Hematopoietic multipotent progenitor cell treated with erythropoietin and hydrocortisone succinate and interleukin-3 and kit ligand, for 15 days (in vitro differentiated cells): ENCODE results near the gene MRPL4.
A peak's percentile ranks its signal among the peaks of the same experiment; 100 is the strongest.
"Not testable (repeated sequence)": the region's sequence is repeated elsewhere in the genome, so short reads cannot be mapped to it uniquely, and the experiment has no call there.

Source experiments
- DNase-seq: peaks from one replicate; pipeline ENCODE4 v3.0.0-alpha.2; 2015; ENCODE audit warnings: low spot score

MRPL4 gene

DNA sequence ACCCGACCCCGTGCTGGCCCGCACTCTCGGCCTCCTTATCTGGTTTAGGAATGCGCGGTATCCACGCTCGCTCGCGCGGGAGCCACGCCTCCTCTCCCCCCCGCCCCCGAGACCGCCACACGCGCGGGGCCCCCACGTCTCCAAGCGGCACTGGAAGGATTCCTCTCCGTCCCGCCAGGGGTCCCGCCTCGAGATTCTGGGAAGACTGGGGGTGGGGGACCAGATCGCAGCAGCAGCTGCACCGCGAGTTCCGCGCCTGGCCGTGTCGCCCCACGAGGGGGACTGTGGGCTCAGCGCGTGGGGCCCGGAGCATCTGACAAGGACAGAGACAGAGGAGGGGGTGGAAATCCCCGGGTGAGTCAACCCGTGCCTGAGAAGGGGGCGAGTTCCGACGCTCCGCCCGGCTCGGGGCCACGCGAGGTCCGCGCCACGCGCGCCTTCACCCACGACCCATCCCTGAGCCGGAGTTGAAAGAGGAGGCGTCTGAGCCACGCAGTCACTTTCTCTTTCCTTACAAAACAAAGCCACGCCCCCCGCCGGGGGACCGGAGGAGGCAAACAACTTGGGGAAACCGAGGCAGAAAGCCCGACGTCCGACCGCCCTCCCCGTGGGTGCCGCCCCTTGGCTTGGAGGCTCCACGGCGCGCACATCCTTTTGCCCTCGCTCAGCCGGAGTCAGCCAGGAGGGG lies 21.7 kb upstream of the MRPL4 start:
- DNase-seq: no peak

DNA sequence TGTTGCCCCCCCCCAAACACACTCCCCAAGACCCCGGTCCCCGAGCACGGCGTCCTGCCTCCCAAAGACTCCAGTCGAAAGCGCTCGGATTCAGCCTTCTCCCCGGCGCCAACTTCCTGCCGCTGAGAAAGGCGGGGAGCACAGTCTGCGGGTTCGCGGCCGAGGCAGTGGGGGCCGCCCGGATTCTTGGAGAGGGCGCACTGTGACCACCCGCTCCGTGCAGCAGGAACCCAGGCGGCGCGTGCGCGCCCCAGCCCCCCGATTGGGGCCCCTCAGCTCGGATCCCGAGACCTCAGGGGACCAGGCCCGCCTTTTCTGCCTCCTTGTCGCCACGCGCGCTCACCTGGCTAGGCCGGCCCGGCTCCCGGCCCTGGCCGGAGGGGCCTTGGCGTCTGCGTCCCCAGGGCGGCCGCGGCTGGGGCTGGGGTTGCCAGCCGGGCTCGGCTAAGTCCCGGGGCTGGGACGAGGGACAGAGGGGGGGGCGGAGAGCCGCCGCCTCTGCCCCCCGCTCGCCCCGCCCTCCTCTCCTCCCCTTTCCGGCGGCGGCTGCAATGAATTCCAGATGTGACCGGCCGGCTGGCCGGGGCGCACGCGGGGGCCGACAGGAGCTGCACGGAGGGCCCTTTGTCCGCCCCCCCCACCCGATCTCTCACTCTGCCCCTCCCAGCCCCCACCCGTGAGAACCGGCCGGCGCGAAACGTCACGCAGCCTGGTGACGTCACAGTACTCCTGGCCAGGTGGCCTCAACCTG lies 21.0 kb upstream of the MRPL4 start, which contains the start of gene S1PR2:
TSS of gene S1PR2 (minus strand) at position 471 of the 751 bp plus-strand sequence. CDS start 6,426 bp downstream, outside the sequence.
- no peak for DNase-seq

DNA sequence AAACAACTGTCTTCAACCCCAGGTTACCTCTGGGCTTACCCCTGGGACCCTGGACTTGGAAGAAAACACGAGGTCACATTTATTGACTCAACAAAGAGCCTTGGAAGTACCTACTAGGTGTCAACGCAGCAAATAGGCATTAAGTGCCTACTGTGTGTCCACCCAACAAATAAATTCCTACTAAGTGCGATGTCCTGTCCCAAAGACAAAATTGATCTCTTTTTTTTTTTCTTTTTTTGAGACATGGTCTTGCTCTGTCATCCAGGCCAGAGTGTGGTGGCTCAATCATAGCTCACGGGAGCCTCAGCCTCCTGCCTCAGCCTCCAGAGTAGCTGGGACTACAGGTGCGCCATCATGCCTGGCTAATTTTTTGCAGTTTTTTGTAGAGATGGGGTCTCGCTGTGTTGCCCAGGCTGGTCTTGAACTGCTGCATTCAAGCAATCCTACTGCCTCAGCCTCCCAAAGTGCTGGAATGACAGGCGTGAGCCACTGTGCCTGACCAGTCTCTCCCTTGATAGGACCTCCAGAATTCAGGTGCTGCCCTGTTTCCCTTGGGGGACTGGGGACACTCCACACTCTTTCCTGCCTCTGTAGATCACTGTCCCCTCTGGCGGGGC lies 20.3 kb upstream of the MRPL4 start:
- no peak for DNase-seq

DNA sequence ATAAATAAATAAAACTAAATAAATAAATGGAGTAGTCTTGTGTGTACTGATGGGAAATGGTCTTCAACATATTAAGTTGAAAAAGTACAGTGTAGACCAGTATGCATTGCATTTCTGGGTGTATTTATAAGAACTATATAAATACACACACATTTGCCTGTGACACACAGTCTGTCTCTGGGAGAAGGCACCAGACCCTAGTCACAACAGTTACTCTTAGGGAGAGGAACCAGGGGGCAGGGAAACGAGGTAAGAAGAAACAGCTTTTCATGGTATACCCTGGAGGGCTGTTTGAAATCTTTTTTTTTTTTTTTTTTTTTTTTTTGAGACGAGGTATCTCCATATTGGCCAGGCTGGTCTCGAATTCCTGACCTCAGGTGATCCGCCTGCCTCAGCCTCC lies 18.1 kb upstream of the MRPL4 start:
- no peak for DNase-seq

DNA sequence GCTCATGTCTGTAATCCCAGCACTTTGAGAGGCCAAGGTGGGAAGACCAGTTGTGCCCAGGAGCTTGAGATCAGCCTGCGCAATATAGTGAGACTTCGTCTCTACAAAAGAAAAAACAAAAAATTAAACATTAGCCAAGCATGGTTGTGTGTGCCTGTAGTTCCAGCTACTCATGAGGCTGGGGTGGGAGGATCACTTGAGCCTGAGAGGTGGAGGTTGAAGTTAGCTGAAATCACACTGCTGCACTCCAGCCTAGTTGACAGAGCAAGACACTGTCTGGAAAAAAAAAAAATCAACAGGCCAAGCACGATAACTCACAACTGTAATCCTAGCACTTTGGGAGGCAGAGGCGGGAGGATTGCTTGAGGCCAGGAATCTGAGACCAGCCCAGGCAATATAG lies 17.0 kb upstream of the MRPL4 start:
- DNase-seq: no peak

DNA sequence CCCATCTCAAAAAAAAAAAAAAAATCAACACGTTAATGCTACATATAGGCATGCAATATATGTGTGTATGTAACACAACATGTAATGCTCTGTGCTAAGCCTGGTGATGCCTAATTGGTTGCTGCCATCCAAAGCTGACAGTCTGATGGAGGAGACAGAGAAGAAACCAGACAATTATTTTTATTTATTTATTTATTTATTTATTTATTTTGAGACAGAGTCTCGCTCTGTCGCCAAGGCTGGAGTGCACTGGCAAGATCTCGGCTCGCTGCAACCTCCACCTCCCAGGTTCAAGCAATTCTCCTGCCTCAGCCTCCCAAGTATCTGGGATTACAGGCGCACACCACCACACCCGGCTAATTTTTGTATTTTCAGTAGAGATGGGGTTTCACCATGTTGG lies 16.6 kb upstream of the MRPL4 start:
- DNase-seq: not testable (repeated sequence)

DNA sequence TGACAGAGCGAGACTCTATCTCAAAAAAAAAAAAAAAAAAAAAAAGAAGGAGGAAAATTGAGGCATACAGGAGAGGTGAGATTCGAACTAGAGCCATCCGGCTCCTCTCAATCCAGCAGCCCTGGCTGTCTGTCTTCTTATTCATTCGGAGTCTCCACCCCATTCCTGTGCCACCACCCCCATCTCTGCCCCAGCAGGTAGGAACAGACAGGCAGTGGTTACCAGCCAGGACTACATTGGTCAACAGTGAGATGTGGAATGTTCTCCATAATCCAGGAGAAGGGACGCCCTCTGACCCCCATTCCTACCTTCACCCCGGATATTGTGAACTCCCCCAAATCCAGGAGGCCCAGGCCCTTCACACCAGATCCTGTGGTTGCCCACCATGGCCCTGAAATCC lies 14.3 kb upstream of the MRPL4 start:
- DNase-seq: no peak

DNA sequence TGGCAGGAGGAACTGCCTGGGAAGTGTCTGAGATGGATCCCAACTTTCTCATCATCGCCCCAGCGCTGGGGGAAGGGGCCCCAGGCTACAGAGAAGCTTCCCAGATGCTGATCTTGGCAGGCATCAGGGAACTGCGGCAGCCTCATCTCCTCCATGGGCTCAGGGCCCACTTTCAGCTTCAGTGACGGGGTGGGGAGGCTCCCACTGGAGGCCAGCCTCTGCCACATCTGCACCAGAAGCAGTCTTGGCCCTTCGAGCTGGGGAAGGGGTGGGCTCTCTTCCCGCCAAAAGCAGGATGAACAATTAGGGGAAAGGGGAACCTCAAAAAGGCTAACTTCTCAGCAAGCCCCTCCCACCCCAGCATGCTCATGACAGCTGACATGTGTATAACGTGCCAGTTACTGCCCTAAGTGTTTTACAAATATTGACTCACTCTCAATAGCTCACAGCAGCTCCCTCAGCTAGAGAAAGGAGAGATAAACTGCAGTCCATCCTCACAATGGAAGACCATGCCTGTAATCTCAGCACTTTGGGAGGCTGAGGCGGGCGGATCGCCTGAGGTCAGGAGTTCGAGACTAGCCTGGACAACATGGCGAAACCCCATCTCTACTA lies 13.7 kb upstream of the MRPL4 start:
- no peak for DNase-seq

DNA sequence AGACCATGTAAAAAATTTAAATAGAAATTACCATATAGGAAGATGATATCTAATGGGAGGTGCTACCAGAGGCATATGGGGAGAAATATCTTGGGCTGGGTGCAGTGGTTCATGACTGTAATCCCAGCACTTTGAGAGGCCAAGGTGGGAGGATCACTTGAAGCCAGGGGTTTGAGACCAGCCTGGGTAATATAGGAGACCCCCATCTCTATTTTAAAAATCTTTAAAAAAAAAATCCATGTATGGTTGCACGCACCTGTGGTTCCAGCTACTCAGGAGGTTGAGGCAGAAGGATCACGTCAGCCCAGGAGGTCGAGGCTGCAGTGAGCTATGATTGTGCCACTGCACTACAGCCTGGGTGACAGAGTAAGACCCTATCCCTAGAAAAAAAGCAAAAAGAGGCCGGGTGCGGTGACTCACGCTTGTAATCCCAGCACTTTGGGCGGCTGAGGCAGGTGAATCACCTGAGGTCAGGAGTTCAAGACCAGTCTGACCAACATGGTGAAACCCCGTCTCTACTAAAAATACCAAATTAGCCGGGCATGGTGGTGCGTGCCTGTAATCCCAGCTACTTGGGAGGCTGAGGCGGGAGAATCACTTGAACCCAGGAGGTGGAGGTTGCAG lies 10.1 kb upstream of the MRPL4 start:
- DNase-seq: not testable (repeated sequence)

DNA sequence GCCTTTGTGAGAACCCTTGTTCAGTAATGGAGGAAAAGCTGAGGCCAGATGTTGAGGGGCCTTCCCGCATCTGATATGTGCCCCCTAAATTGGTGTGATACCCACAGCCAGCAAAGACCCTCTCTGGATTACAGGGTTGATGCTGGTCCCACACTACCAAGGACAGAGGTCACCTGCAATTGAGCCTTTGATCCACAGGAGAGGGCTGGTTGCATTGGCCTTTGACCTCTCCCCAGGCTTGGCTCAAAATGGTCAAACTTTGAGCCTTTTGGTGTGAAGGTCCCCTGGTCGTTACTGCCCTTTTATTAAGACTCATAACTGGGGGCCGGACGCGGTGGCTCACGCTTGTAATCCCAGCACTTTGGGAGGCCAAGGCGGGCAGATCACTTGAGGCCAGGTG lies 8.4 kb upstream of the MRPL4 start:
- DNase-seq: no peak

DNA sequence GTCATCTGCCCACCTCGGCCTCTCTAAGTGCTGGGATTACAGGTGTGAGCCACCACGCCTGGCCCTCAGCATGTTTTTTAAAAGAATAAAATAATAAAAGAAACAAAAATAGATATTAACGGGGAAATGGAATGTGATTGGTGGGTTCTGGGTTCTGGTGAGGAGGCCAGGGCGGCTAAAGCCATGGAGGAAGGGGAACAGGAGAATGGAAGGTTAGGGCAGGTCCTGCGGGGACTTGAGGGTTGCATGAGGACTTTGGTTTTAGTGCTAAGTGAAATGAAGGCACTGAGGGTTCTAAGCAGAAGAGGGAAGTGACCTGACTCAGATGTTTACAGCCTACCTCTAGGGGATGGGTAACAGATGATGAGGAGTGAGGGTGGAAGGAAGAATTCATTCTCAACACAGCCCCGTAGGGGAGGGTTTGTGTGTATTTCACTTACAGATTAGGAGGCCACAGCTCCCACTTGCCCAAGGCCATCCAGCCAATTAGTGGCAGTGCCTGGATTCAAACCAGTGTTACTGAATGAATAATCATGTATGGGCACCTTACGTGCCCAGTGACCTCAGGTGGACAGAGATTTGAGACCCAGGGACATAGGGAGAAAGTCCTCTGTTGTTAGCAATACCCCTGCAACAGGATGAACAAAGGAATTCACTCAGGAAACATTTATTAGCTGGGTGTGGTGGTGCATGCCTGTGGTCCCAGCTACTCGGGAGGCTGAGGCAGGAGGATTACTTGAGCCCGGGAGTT lies 6.7 kb upstream of the MRPL4 start:
- DNase-seq: no peak

DNA sequence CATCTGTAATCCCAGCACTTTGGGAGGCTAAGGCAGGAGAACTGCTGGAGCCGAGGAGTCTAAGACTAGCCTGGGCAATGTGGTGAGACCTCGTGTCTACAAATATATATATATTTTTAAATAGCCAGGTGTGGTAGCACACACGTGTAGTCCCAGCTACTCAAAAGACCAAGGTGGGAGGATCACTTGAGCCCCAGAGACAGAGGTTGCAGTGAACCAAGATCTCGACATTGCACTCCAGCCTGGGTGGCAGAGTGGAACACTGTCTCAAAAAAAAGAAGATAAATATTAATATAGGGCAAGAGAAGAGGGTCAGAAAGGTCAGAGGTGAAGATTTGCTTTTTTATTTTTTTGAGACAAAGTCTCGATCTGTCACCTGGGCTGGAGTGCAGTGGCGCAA lies 5.5 kb upstream of the MRPL4 start:
- DNase-seq: no peak

DNA sequence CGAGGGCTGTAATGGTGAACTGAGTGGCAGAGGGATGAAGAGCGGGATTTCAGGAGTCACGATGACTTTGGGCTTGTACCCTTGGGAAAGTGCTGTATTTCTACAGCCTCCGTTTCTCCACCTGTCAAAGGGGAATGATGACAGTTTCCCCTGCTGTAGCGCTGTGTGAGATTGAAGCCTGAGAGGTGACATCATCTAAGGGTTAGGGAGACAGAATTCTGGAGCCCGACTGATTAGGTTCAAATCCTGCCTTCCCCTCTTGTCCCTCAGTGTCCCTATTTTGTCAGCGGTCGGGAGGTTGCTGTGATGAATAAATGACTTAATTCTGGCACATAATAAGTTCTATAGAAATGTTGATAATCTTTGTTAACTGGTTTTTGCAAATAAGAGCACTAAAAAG lies 693 bp downstream of the MRPL4 start:
- no peak for DNase-seq

DNA sequence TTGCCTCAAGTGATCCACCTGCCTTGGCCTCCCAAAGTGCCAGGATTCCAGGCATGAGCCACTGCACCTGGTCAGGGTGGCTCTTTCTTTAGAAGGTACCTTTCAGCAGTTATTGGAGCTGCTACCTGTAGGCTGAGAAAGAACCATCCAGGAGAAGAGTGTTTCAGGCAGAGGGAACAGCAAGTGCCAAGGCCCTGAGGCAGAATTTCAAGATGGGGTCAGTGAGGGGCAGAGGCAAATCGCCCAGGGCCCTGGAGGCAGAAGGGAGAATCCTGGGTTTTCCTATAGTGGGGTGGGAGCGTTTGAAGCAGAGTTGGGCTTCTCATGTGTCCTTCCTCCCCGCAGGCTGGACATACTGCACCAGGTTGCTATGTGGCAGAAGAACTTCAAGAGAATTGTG lies 2.2 kb downstream of the MRPL4 start:
- no peak for DNase-seq

DNA sequence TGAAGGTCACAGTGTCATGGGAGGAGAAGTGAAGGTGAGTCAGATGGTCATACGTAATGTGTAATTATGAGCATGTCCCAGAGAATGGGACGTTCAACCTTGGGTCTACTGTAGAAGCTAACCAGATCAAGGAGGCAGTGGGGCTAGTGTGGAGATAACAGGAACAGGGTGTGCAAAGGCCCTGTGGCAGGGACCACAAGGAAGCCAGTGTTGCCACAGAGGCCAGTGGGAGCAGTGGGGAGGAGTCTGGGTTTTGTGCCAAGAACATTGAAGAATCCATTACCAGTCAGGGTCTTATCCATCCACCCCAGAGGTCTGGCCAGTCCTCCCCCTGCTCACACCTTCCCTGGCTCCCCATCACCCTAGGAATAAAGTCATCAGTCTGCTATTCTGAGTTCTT lies 3.3 kb downstream of the MRPL4 start:
- DNase-seq: no peak

DNA sequence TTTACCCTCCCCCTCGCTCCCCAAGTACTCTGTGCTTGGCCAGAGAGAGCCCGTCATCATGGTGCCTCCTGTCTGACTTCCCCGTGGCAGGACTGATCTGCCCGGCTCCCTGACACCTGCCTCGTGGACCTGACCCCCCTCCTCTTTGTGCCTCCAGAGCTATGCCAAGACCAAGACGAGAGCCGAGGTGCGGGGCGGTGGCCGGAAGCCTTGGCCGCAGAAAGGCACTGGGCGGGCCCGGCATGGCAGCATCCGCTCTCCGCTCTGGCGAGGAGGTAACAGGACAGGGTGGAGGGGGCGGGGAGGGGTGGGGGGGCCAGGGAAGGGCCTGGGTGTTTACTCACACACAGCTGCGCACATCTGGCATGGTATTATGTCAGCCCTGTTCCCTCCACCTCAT lies 4.5 kb downstream of the MRPL4 start:
- no peak for DNase-seq

DNA sequence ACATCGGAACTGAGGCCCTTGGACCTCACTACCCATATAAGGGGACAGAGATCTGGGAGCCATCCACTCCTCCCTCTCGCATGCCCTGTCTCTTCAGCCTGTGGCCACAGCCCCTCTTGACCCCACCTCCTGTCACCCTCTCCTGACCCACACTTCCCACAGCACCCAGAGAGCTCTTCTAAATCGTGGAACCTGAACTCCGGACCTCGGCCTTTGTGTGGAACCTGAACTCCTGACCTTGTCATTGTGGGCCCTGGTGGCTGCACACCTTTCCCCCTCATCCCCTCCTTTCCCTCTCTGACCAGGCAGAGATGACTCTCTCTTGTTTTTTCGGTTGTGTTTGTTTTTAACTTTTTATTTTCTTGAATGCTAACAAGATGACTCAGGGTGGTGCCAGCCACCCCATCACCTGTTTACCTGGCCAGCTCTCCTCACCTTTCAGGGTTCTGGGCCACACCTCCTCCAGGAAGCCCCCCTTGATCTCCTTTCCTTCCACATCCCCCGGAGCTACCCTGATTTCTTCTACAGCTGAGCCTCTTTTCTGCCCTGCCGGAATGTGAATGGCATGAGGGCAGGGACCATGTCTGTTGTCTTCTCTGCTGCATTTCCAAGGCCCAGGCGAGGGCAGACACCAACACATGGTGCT lies 5.1 kb downstream of the MRPL4 start:
- DNase-seq: no peak

DNA sequence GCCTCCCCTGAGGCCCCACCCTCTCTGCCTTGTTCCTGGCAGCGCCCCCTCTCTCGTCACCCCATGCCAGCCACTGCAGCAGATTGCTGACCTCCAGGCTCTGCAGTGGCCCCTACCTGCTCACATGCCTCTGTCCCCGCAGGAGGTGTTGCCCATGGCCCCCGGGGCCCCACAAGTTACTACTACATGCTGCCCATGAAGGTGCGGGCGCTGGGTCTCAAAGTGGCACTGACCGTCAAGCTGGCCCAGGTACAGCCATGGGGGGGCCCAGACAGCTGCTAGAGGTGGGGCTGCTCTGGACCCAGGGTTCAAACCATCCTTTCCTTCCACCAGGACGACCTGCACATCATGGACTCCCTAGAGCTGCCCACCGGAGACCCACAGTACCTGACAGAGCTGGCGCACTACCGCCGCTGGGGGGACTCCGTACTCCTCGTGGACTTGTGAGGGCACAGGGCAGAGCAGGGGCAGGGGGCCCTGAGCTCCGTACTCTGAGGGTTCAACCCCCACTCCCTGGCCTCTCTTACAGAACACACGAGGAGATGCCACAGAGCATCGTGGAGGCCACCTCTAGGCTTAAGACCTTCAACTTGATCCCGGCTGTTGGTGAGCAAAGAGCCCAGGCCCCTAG lies 6.2 kb downstream of the MRPL4 start:
- DNase-seq: no peak

DNA sequence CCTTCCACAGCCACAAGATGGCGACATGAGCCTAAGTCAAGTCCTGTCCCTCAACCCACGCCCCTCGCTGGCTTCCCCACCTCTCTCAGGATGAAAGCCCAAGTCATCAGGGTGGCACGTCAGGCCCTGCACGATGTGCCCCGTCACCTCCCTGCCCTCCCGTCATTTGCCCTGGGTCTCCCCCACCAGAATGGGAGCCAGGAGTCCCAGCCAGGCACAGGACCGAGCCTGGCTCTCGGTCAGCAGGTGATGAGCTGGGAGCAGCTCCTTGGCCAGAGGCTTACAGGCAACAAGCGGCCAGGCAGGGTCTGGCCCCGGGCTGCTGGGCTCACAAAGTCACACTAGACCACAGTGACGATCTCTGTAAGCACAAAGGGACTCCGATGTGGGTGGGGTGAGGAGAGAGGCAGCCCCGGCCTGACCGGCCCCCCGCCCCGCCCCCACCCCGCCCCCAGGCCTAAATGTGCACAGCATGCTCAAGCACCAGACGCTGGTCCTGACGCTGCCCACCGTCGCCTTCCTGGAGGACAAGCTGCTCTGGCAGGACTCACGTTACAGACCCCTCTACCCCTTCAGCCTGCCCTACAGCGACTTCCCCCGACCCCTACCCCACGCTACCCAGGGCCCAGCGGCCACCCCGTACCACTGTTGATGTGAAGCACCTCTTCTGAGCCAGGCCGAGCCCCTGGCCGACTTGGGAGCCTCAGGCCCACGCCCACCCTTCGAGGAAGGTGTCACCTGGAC lies 7.3 kb downstream of the MRPL4 start:
- peak; percentile 88 for DNase-seq

DNA sequence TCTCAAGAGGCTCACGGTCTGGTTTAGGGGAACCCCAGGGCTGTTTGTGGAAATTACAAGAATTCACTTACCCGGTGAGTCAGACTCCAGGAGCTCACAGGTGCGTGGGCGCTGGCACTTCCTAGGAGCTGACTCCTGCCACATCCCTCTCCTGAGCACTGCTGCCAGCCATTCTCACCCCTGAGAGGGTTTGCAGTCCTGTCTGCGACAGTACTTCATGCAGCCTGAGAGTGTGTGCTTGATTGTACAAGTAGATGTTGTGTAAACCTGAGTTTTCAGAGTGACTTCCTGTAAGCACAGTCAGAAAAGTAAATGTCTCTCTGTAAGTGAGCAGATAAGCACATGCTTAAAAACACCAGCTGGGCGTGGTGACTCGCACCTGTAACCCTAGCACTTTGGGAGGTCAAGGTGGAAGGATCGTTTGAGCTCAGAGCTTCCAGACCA lies 8.1 kb downstream of the MRPL4 start:
- no peak for DNase-seq
